Astrocyte (in vitro differentiated cells and primary cell): ENCODE results near the gene ADCY1. TPM values are rescaled to one million over a fixed set of nuclear protein-coding genes. Genes with fewer than 3 reads are reported as not detected.

ENCODE experiments used
- DNase-seq: peaks from one replicate; pipeline ENCODE4 v3.0.0-alpha.2; 2010; ENCODE audit warnings: low read depth
- FAIRE-seq: peaks from 2 replicates; lab custom pipeline; 2011; peaks lifted over from hg19 to GRCh38; lab: Jason Lieb, UNC
- H2AFZ ChIP-seq: 2 replicates; pipeline ENCODE4 v1.6.0; 2012; ENCODE audit warnings: low read depth, low read length, inconsistent platforms
- H3K27ac ChIP-seq: 2 replicates; pipeline ENCODE4 v1.5.1; 2011; ENCODE audit warnings: low read depth, low read length, inconsistent platforms
- H3K27me3 ChIP-seq: 2 replicates; pipeline ENCODE4 v1.6.0; 2011; ENCODE audit warnings: low read length, inconsistent platforms; ENCODE audit not compliant: insufficient read depth
- H3K36me3 ChIP-seq: 2 replicates; pipeline ENCODE4 v1.5.1; 2011; ENCODE audit warnings: low read length, inconsistent platforms; ENCODE audit not compliant: insufficient read depth
- H3K4me1 ChIP-seq: 2 replicates; pipeline ENCODE4 v1.5.1; 2011; ENCODE audit warnings: low read length, inconsistent platforms; ENCODE audit not compliant: insufficient read depth
- H3K4me2 ChIP-seq: 2 replicates; pipeline ENCODE4 v1.6.0; 2012; ENCODE audit warnings: low read length, inconsistent platforms
- H3K4me3 ChIP-seq: 2 replicates; pipeline ENCODE4 v1.5.1; 2011; ENCODE audit warnings: low read depth, mild to moderate bottlenecking, low read length, inconsistent platforms; ENCODE audit not compliant: insufficient read depth
- H3K79me2 ChIP-seq: 2 replicates; pipeline ENCODE4 v1.6.0; 2012; ENCODE audit warnings: mild to moderate bottlenecking, low read length, inconsistent platforms; ENCODE audit not compliant: insufficient read depth
- H3K9ac ChIP-seq: 2 replicates; pipeline ENCODE4 v1.6.0; 2012; ENCODE audit warnings: mild to moderate bottlenecking, low read length, inconsistent platforms
- H3K9me3 ChIP-seq: 2 replicates; pipeline ENCODE4 v1.5.1; 2012; ENCODE audit warnings: low read depth, mild to moderate bottlenecking, low read length, inconsistent platforms; ENCODE audit not compliant: insufficient read depth
- H4K20me1 ChIP-seq: 2 replicates; pipeline ENCODE4 v1.6.0; 2012; ENCODE audit warnings: low read length, inconsistent platforms; ENCODE audit not compliant: insufficient read depth
- H3K27ac Mint-ChIP-seq: one replicate; pipeline ENCODE4 v1.8.0; 2021; ENCODE audit warnings: mild to moderate bottlenecking, mixed read lengths; ENCODE audit not compliant: unreplicated experiment
- H3K27me3 Mint-ChIP-seq: one replicate; pipeline ENCODE4 v1.8.0; 2021; ENCODE audit warnings: low read depth, mixed read lengths; ENCODE audit not compliant: unreplicated experiment
- H3K36me3 Mint-ChIP-seq: one replicate; pipeline ENCODE4 v1.8.0; 2021; ENCODE audit warnings: low read depth, mixed read lengths; ENCODE audit not compliant: unreplicated experiment
- H3K4me1 Mint-ChIP-seq: one replicate; pipeline ENCODE4 v1.8.0; 2021; ENCODE audit warnings: low read depth, mixed read lengths; ENCODE audit not compliant: unreplicated experiment
- H3K4me3 Mint-ChIP-seq: one replicate; pipeline ENCODE4 v1.8.0; 2021; ENCODE audit warnings: mild to moderate bottlenecking, moderate library complexity, mixed read lengths; ENCODE audit not compliant: unreplicated experiment
- H3K9me3 Mint-ChIP-seq: one replicate; pipeline ENCODE4 v1.8.0; 2021; ENCODE audit warnings: mild to moderate bottlenecking, mixed read lengths; ENCODE audit not compliant: unreplicated experiment
- CTCF ChIP-seq: IDR thresholded peaks from 2 replicates; pipeline ENCODE4 v1.5.1; 2011; ENCODE audit warnings: low read depth, mild to moderate bottlenecking, inconsistent platforms, low read length, moderate library complexity; ENCODE audit not compliant: insufficient read depth
- EZH2 ChIP-seq: IDR thresholded peaks from 2 replicates; pipeline ENCODE4 v1.6.1; 2012; ENCODE audit warnings: mild to moderate bottlenecking, low read length, inconsistent platforms; ENCODE audit not compliant: insufficient read depth
- total RNA-seq: library from RNA; stranded (reverse); gene quantifications from 2 replicates; pipeline ENCODE4 v1.2.1, GENCODE V29; 2021

ADCY1 gene
- total RNA-seq, 1 donor from 2014 or later: 1.6 TPM

- H3K27ac ChIP-seq: no peak overlapping the region
- Mint-ChIP-seq H3K4me1 (peaks cover 7% of the 10 kb centered on the region), H3K27ac (no peak overlapping the region), H3K4me3 (no peak overlapping the region), H3K9me3 (no peaks in the 10 kb centered on the region), H3K27me3 (peaks cover 10% of the 10 kb centered on the region), H3K36me3 (peaks cover 2% of the 10 kb centered on the region)
- H3K4me2 ChIP-seq: no peak overlapping the region
- H3K27me3 ChIP-seq: no peaks in the 10 kb centered on the region
- H3K4me1 ChIP-seq: peaks cover 7% of the 10 kb centered on the region
- H3K79me2 ChIP-seq: no peaks in the 10 kb centered on the region
- H3K9ac ChIP-seq: no peak overlapping the region
- DNase-seq (no peak), FAIRE-seq (no peak)
- H3K9me3 ChIP-seq: no peaks in the 10 kb centered on the region
- TF ChIP-seq EZH2 (no peak), CTCF (no peak)
- no peak overlapping the region for H2AFZ ChIP-seq
- no peak overlapping the region for H3K4me3 ChIP-seq
- H3K36me3 ChIP-seq: no peaks in the 10 kb centered on the region
- H4K20me1 ChIP-seq: no peaks in the 10 kb centered on the region
Measured at GRCh38 chr7:45695249-45695995, 121.3 kb downstream of the ADCY1 start.

DNA sequence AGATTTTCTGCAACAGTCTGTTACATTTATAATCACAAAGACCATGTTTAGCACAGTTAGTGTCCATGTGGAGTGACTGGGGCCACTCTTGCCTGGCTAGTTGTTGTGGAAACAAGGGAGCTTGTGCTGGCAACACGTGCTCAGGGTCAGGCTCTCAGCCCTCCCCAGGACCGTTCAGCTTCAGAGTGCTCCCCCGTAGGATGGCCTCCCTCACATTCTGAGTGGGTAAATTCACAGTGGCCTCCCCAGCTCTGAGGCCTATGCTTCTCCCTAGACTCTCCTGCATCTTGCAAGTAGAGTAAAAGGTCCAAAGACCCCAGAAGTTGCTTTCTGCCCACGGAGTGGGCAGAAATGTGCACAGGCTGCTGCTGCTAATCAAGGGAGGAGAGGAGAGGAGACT lies 122.3 kb downstream of the ADCY1 start:
- Histone ChIP-seq H4K20me1 (no peaks in the 10 kb centered on the region), H3K36me3 (no peaks in the 10 kb centered on the region), H3K4me3 (no peak overlapping the region), H3K79me2 (no peaks in the 10 kb centered on the region), H3K27me3 (no peaks in the 10 kb centered on the region), H3K9me3 (no peaks in the 10 kb centered on the region), H3K4me1 (peaks cover 7% of the 10 kb centered on the region), H3K27ac (no peak overlapping the region), H3K9ac (no peak overlapping the region), H3K4me2 (no peak overlapping the region), H2AFZ (no peak overlapping the region)
- DNase-seq: no peak
- H3K27me3 Mint-ChIP-seq: peaks cover 14% of the 10 kb centered on the region
- no peak overlapping the region for H3K27ac Mint-ChIP-seq
- no peaks in the 10 kb centered on the region for H3K9me3 Mint-ChIP-seq
- no peak for FAIRE-seq
- no peak overlapping the region for H3K4me3 Mint-ChIP-seq
- H3K4me1 Mint-ChIP-seq: peaks cover 7% of the 10 kb centered on the region
- no peaks in the 10 kb centered on the region for H3K36me3 Mint-ChIP-seq
- TF ChIP-seq CTCF (no peak), EZH2 (no peak)

DNA sequence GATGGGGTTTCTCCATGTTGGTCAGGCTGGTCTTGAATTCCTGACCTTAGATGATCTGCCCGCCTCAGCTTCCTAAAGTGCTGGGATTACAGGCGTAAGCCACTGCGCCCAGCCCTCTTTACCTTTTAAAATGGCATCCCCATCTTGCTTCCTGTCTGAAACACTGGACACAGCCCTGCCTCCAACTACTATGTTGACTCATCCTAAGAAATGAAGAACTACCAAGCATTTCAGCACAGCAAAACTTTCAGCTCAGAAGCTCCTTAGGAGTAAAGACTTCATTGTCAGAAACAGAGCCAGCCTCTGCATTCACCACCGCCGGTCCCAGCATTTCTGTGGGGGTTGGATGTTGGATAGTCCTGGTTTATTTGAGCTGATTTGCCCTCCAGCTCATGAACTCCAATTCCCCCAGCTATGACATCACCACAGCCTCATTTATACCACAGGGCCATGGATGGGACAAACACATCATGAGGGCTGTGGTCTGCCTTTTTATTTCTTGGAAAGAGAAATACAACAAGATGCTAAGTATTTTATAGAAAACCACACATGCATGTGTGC lies 123.5 kb downstream of the ADCY1 start:
- H3K4me3 ChIP-seq: no peak overlapping the region
- Mint-ChIP-seq H3K27ac (peak overlapping the region; percentile 87), H3K4me1 (peaks cover 7% of the 10 kb centered on the region), H3K4me3 (no peak overlapping the region), H3K36me3 (no peaks in the 10 kb centered on the region), H3K9me3 (no peaks in the 10 kb centered on the region), H3K27me3 (peaks cover 17% of the 10 kb centered on the region)
- H3K9me3 ChIP-seq: no peaks in the 10 kb centered on the region
- peaks cover 7% of the 10 kb centered on the region for H3K4me1 ChIP-seq
- H3K36me3 ChIP-seq: no peaks in the 10 kb centered on the region
- no peak for TF ChIP-seq CTCF
- FAIRE-seq (no peak), DNase-seq (peak; percentile 36)
- no peak overlapping the region for H3K9ac ChIP-seq
- no peak overlapping the region for H3K27ac ChIP-seq
- no peaks in the 10 kb centered on the region for H4K20me1 ChIP-seq
- H3K27me3 ChIP-seq: no peaks in the 10 kb centered on the region
- H2AFZ ChIP-seq: no peak overlapping the region
- H3K4me2 ChIP-seq: peak overlapping the region; percentile 5
- H3K79me2 ChIP-seq: no peaks in the 10 kb centered on the region
